Measurements from ENCODE around the gene ZC3H10. TPM values are rescaled to one million over a fixed set of nuclear protein-coding genes. Genes with fewer than 3 reads are reported as not detected.

Gene ZC3H10
- total RNA-seq, 2 donors from 2014 or later = 3.5 to 6.1 TPM

DNA sequence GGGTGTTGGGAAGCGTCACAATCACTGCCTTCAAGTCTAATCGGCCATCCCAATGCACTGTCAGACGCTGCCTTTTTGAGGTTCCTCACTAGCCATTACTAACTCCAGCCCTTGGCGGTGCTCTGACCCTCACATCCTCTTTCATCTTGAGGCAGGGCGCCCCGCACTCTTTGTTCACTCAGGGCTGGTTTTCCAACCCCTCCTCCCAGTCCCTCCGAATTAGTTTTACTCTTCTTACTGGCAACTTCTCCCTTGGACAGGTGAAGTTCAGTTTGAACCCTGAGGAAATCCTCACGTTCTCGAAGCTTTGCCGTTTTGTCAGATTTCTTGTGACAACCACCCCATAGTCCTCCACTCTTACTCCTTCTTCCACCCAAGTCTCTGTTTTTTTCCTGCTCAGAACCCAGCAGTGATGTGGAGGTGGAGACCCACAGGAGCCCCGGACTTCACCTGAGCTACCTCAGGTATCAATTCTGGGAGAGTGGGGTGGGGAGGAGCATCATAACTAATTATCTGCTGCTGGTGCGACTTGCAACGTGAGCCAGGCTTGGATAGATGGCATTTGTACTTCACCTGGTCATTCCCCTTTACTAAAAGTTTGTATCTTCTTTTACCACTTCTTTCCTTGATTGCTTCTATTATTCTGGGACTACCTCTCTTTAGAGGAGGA lies 757 bp downstream of the ZC3H10 start:
- TF ChIP-seq, protein P1, sequence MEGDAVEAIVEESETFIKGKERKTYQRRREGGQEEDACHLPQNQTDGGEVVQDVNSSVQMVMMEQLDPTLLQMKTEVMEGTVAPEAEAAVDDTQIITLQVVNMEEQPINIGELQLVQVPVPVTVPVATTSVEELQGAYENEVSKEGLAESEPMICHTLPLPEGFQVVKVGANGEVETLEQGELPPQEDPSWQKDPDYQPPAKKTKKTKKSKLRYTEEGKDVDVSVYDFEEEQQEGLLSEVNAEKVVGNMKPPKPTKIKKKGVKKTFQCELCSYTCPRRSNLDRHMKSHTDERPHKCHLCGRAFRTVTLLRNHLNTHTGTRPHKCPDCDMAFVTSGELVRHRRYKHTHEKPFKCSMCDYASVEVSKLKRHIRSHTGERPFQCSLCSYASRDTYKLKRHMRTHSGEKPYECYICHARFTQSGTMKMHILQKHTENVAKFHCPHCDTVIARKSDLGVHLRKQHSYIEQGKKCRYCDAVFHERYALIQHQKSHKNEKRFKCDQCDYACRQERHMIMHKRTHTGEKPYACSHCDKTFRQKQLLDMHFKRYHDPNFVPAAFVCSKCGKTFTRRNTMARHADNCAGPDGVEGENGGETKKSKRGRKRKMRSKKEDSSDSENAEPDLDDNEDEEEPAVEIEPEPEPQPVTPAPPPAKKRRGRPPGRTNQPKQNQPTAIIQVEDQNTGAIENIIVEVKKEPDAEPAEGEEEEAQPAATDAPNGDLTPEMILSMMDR (IDR thresholded peaks at IDR 0.05) = no peak
- Histone ChIP-seq H3K36me3 (no peaks in the 10 kb centered on the region), H3K4me3 (peak overlapping the region; percentile 49), H3K27me3 (no peaks in the 10 kb centered on the region), H3K4me1 (peaks cover 8% of the 10 kb centered on the region), H3K9ac (ENCODE audit: low read depth in 2 of 2, low read length in 2 of 2) (peak overlapping the region; percentile 81 to 100), H3K9me3 (no peaks in the 10 kb centered on the region), H3K27ac (peak overlapping the region; percentile 95)
- intact Hi-C loops (cut with DNase I) = loop anchor here (10.0 kb wide), 1 partner anchor 74 kb away; the partner anchor contains the start of gene RPS26
- DNase-seq = no peak

DNA sequence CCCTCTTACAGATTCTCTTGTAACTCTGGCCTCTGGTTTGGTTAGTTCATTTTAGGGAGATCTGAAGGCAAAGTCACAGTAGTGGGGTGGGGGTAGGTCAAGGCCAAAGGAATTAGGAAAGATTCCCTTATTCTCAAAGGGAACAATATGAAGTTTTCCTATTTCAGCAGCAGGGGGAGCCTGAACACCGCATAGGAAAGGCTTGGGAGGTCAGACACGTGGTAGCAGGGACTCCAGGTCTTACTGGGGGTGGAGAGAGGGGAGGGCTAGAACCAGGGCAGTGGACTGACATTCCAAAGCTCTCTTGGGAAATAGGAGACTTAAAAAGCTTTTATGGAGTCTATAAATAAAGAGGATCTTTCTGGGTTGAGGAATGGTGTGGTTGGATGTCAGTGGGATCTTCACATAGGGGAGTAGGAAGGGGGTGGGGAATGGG lies 1.3 kb downstream of the ZC3H10 start:
- no peaks in the 10 kb centered on the region for H3K9me3 ChIP-seq
- H3K4me3 ChIP-seq = peak overlapping the region; percentile 49
- H3K4me1 ChIP-seq = peaks cover 8% of the 10 kb centered on the region
- no peaks in the 10 kb centered on the region for H3K27me3 ChIP-seq
- no peaks in the 10 kb centered on the region for H3K36me3 ChIP-seq
- peak; percentile 82 for DNase-seq
- H3K9ac ChIP-seq (ENCODE audit: low read depth in 2 of 2, low read length in 2 of 2) = peak overlapping the region in 1 of 2 donors; percentile 100
- peak overlapping the region; percentile 95 for H3K27ac ChIP-seq
- TF ChIP-seq, protein P1 (IDR thresholded peaks at IDR 0.05) = peak; percentile 69
- intact Hi-C loops (cut with DNase I) = loop anchor here (10.0 kb wide), 1 partner anchor 75 kb away; the partner anchor contains the start of gene RPS26

DNA sequence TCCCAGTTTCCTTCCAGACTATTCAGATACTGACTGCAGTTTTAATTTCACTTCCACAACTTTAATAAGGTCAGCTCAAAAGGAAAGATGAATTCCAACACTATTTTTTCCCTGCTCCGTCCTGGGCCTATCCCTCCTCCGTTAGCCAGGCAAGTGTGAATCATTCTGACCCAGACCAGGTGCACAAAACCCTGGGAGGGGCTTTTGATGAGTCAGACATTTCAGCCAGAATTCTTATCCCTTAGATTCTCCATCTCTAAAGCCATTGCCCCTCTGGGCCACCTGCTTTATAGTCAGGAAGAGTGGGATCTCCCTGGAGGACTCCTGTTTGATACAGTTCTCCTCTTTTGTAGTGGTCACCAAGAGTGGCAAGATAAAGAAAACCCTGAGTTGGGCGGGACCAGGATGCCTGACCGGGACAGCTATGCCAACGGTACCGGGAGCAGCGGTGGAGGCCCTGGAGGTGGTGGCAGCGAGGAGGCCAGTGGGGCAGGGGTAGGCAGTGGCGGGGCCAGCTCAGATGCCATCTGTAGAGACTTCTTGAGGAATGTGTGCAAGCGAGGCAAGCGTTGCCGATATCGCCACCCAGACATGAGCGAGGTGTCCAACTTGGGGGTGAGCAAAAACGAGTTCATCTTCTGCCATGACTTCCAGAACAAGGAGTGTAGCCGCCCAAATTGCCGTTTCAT lies 2.2 kb downstream of the ZC3H10 start:
- Histone ChIP-seq H3K9ac (ENCODE audit: low read depth in 2 of 2, low read length in 2 of 2) (peak overlapping the region in 1 of 2 donors; percentile 100), H3K4me1 (peaks cover 8% of the 10 kb centered on the region)

DNA sequence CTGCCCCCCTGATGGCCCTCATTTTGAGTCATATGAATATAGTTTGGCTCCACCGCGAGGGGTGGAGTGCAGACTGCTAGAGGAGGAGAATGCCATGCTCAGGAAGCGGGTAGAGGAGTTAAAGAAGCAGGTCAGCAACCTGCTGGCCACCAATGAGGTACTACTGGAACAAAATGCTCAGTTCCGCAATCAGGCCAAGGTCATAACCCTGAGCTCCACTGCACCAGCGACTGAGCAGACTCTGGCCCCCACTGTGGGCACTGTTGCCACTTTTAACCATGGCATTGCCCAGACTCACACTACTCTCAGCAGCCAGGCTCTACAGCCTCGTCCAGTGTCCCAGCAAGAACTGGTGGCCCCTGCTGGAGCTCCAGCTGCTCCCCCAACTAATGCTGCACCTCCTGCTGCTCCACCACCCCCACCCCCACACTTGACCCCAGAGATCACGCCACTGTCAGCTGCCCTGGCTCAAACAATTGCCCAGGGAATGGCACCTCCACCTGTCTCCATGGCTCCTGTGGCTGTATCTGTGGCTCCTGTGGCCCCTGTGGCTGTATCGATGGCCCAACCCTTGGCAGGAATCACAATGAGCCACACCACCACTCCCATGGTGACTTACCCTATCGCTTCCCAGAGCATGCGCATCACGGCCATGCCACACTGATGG lies 3.3 kb downstream of the ZC3H10 start:
- no peak for DNase-seq
- peaks cover 13% of the 10 kb centered on the region for H3K4me1 ChIP-seq
- H3K27ac ChIP-seq = no peak overlapping the region
- TF ChIP-seq, protein P1 (IDR thresholded peaks at IDR 0.05) = no peak
- no peaks in the 10 kb centered on the region for H3K36me3 ChIP-seq
- intact Hi-C loops (cut with DNase I) = no loop called here
- H3K9me3 ChIP-seq = no peaks in the 10 kb centered on the region
- H3K9ac ChIP-seq (ENCODE audit: low read depth in 2 of 2, low read length in 2 of 2) = no peak overlapping the region
- H3K27me3 ChIP-seq = no peaks in the 10 kb centered on the region
- H3K4me3 ChIP-seq = no peak overlapping the region

More for the DNA sequence above, 2.2 kb downstream of the ZC3H10 start:
- Histone ChIP-seq H3K27ac (peak overlapping the region; percentile 42), H3K27me3 (no peaks in the 10 kb centered on the region), H3K36me3 (no peaks in the 10 kb centered on the region), H3K4me3 (no peak overlapping the region), H3K9me3 (no peaks in the 10 kb centered on the region)
- intact Hi-C loops (cut with DNase I) = no loop called here
- DNase-seq = no peak
- TF ChIP-seq, protein P1 (IDR thresholded peaks at IDR 0.05) = no peak

DNA sequence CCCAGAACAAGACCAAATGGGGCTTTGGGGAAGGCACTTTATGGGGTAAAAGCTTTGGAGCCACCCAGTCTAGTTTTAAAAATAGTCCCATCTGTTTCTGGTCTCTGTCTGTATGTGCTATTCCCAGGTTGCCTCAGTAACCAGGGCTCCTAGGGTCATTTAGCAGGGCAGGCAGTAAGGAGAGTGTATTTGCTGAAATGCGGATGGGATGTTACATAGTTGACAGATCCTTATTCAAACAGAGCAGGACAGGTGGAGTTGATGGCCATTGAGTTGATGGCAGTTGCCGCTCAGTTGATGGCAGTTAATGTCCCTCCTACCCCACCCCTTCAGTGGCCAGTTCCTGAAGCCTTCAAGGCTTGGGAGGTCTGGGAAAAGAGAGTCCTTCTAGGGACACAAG lies 4.6 kb downstream of the ZC3H10 start:
- Histone ChIP-seq H3K9me3 (no peaks in the 10 kb centered on the region), H3K27ac (no peak overlapping the region), H3K9ac (ENCODE audit: low read depth in 2 of 2, low read length in 2 of 2) (no peak overlapping the region), H3K4me3 (no peak overlapping the region), H3K36me3 (no peaks in the 10 kb centered on the region), H3K27me3 (no peaks in the 10 kb centered on the region), H3K4me1 (peaks cover 16% of the 10 kb centered on the region)
- intact Hi-C loops (cut with DNase I) = no loop called here
- TF ChIP-seq, protein P1 (IDR thresholded peaks at IDR 0.05) = no peak
- DNase-seq = no peak
